CD4-positive, alpha-beta T cell treated with Interleukin-17A for 4 hours (primary cell): ENCODE results near the gene SH2D2A.
A peak's percentile ranks its signal among the peaks of the same experiment; 100 is the strongest.

Experiments
- DNase-seq: peaks from one replicate; pipeline ENCODE4 v3.0.0-alpha.2; 2020; ENCODE audit warnings: mixed read lengths

The SH2D2A gene

DNA sequence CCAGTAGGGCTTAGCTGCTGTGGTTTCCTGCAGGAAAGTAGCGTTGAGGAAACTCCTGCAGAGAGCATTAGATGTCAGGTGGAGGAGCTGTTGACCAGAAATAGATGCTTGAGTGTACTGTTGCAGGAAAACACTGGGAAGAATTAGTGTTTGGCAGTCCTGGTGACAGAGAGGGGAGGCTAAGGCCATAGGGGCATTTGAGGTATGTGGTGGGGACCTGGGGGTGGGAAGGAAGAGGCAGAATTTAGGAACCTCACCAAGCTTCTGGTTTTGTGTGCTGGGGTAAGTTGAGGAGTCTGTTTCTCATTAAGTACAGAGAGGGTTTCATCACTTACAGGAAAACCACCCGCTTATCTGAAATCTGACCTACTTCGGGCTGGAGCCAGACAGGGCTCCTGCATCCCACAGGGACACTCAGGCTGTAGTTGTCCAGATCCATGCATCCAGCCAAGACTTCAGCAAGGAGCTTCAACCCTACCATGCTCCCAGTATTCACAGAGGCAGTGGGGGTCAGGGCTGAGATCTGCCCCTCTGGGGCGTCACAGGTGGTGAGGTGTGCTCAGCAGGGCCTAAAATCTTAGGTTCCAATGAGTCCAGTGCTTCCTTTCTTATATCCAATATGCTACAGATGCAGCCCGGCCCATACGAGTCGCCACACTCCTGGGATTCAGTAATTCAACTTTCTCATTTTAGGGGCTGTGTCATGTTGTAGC, 15.1 kb downstream of the SH2D2A start:
- DNase-seq: no peak

DNA sequence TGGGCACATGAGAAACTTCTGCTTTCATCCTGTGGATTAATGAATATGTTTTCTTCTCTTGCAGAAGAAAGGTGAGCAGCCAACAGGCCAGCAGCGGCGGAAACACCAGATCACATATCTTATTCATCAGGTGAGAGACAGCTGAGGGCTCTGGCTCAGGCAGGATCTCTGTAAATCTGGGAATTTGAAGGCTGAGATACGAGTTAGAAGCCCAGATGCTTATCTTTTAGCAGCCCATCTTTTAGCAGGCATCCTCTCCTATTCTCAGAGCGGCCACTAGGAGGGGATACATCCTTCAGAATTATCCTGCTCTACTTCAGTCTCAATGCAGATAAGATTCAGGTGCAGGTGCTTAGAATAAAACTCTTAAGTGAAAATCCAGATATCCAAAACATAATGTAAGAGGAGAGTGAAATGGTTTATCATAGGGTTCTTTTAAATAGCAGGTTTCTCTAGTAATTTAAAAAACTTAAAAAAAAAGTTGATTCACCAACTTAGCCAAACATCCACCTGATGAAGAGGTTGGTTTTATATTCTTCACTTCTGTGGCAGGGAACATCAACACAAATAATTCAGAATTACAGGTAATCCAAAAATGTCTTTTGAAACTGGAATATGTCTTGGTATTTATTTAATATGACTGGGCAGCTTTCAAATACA, 19.3 kb downstream of the SH2D2A start:
- peak; percentile 71 for DNase-seq

DNA sequence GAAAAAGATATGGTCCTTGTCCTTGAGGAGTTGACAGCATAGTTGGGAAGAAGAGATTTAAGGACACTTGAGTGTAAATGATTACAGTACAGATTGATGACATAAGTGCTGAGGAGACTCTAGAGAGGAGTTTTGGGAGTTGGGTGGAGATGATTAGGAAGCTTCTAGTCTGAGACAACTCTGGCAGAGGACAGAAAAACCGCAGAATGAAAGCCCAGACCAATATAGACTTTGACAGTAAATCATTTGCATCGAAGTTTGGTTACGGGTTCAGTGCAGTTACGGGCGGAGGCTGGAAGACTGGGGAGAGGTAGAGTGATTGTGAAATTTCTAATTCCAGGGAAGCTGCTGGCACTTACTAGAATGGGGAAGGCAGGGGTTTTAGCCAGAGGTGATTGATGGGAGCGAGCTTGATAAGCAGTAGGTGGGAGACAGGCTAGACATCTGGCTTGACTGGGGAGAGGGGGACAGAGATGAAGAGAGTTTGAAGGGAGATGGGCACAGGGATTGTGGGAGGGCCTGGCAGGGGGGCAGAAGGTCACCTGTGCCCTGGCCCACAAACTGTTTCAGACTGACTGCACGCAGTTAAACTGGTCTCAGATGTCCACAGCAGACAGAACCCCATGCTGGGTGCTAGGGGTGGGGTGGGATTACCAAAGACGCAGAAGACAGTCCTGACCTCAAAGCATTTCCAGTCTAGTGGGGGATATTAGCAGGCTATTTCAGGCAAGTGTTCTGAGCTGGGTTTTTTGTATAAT, 20.1 kb downstream of the SH2D2A start:
- no peak for DNase-seq

DNA sequence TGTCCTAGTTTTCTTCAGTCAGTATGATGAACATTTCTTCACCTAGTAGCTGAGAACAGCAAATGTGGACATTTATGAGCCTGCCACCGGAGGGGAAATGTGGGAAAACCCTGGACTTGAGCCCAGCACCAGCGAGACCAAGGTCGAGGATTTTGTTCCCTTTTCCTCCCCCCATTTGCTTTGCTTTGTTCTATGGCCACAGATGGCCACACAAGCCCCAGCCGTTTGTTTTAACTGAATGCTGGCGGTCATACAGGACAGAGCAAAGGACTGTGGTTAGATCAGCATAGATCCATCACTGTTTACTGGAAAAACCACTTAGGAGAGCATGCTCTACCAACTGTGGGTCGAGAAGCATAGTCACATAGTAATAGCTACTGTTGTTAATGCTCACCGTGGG, 20.9 kb downstream of the SH2D2A start:
- DNase-seq: no peak

DNA sequence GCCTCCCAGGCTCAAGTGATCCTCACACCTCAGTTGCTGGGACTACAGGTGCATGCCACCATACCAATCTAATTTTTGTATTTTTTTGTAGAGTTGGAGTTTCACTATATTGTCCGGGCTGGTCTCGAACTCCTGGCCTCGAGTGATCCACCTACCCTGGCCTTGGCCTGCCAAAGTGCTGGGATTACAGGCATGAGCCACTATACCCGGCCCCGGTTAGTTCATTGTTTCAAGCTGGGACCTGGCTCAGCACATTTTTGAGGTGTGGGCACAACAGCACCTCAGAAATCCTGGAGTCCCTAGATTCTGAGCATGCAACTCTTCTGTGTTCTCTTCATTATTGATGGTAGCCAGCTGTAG, 21.3 kb downstream of the SH2D2A start:
- DNase-seq: no peak

DNA sequence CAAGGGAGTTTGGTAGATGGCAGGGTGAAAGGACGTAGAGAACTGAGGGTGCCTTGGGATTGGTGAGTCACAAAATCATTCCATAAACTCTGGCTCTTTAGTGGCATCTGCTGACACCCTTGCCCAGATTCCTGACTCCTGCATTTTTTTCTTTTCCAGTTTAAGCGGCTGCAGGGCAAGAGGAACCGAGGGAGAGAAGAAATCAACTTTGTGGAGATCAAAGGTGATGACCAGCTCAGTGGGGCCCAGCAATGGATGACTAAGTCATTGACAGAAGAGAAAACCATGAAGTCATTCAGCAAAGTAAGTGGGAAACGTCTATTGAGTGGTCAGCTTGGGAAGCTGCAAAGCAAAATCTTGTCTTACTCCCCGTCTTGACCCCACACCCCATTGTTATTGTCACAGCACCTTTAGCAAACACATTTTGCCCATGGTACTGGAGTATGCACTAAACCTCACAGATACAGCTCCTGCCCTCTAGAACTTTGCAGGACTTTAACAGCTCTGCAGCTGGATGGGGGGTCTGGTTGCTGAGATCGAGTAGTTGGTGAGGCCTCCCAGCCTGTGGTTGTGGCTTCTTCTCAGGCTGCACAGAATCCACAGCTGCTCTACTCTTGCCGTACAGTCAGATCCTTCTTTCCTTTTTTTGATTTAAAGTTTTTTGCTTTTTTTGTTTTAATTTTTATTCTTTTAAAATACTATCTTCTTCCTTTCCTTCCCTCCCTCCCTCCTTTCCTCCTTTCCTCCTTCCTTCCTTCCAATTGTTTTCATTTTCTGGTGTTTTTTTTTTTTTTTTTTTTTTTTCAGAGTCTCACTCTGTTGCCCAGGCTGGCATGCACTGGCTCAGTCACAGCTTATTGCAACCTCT, 21.9 kb downstream of the SH2D2A start:
- no peak for DNase-seq

DNA sequence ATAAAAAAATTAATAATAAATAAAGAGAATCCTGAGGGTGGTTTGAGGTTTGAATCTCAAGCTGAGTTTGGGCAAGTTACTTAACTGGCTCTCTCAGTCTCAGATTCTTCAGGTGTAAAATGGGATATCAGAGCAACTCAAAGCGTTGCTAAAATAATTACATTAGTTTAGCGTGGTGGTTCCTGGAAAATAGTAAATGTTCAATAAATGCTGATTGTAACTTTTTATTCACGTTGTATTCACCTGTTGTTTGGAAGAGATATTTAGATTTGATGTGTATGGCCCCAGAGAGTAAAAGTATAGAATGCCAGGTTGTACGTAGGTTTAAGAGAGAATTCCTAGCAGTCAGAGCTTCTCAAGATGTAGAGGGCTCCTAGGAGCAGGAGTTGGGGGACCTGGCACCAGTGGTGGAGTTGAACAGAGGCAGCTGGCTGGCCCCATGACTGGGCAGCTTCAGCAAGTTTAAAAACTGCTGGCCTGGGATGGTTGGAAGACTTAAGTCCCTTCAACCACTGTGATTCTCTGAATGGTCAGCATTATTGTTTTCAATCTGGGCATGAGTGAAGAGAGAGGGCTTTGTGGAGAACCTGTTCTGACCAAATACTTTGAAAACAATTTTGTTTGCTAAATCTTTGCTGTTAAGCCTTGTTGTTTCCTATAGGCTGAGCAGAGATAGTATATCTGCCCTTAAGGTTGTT, 26.9 kb downstream of the SH2D2A start:
- no peak for DNase-seq

DNA sequence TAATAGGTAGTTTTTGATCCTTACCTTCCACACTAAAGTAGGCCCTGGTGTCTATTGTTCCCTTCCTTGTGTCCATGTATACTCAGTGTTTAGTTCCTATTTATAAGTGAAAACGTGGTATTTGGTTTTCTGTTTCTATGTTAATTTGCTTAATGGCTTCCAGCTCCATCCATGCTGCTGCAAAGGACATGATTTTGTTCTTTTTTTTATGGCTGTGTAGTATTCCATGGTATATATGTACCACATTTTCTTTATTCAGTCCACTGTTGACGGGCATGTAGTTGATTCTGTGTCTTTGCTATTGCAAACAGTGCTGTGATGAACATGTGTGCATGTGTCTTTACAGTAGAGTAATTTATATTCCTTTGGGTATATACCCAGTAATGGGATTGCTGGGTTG, 28.5 kb downstream of the SH2D2A start:
- DNase-seq: no peak

DNA sequence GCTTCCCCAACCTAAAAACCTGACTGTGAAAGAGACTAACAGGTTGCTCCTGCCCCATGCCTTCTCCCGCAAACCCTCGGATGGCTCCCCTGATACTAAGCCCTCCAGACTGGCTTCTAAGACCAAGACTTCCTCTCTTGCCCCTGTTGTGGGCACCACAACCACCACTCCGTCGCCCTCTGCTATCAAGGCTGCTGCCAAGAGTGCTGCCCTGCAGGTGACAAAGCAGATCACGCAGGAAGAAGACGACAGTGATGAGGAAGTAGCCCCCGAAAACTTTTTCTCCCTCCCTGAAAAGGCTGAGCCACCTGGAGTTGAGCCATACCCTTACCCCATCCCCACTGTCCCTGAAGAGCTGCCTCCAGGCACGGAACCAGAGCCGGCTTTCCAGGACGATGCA, 30.0 kb downstream of the SH2D2A start:
- no peak for DNase-seq

DNA sequence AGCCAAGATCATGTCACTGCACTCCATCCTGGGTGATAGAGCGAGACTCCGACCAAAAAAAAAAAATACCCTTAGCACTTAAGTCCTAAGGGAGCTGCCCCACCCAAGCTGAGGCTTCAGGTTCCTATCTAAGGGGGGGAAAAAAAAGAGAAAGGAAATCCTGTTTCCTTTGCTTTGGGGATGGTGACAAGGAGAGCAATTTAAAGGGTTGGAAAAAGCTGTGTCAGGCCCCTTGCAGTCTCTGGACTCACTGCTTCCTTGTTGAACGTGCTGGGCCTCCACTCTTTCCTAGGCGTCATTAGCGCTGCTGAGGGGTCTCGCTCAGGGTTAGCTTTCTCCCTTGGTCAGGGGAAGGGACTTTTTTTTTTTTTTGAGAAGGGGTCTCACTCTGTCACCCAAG, 31.2 kb downstream of the SH2D2A start:
- no peak for DNase-seq

DNA sequence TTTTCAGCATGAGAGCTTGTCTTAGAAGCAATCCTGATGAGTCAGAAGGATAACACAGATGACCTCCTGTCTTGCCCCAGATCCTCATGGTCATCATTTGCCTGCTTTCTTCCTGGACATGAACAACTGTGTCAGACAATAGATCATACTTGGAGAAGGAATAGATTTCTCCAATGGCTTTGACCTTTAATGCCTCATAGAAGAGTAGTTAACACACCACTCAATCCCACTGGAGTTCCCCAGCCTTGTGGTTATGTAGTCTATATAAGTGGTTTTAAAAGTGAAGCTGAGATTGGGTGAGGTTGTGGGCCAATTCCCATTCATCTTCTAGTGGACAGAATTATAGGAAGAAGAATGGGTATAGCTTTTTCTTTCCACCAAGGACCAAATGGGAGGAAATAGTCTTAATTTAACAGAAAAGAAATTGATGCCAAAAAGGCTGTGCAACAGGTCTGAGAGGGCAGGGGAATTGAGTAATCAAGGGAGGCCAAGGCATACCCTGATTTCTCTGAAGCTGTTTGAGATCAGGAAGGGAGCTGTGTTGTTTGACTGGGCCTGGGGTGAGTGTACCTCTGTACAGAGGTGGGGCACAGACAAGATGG, 35.0 kb downstream of the SH2D2A start:
- no peak for DNase-seq

DNA sequence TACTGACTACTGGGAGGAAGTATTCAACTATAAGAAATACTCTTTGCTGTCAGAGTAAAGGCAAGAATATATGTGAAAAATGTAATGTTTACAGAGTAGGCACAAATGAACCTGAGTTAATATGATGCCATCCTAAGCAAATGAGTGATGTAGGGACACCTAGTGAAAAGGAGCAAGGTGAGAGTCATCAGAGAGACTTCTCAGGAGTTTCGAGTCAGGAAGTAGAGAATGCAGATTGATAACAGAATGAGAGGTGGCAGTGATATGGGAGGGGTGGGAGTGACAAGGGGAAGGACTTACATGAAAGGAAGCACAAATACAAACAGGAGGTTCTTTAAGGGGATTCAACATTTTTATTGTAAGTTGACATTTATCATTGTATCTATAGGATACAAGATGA, 39.1 kb downstream of the SH2D2A start:
- no peak for DNase-seq

DNA sequence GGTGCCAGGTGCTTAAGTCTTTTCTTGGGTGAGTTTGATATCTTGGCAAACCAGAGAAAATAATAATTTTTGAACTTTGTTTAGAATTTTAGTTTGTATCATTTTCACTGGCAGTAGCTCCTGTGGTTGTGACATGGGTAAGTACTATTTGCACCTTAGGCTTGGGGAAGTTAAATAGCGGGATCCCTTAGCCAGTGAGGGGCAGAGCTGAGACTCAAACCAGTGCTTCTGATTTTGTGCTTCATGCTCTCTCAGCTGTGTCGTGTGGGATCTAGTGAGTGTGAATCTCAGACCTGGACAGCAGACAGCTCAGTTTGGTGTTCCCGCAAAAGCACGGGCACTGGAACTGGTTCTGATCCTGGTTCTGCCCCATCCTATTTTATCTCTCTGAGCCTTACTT, 39.7 kb downstream of the SH2D2A start:
- DNase-seq: no peak

DNA sequence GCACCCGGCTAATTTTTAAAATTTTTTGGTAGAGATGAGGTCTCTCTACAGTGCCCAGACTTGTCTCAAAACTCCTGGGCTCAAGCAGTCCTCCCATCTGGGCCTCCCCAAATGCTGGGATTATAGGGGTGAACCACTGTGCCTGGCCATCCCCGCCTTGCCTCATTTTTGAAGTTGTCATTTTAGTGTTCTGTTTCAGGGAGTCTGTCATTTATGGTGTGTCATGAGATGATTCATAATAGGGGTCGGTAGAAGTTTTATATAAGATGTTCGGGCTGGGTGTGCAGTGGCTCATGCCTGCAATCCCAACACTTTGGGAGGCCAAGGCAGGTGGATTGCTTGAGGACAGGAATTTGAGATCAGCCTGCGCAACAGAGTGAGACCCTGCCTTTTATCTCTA, 40.8 kb downstream of the SH2D2A start:
- no peak for DNase-seq

DNA sequence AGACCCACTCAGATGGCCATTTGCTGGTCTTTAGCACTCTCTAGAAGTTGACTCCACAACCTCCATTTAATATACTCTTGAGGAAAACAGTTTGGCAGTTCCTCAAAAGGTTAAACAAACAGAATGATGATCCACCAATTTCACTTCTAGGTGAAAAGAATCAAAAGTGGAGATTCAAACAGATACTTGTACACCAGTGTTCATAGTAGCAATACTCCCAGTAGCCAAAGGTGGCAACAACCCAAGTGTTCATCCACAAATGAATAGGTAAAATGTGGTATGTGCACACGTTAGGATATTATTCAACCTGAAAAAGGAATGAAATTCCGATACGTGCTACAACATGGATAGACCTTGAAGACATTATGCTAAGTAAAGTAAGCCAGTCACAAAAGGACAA, 43.0 kb downstream of the SH2D2A start:
- DNase-seq: no peak

DNA sequence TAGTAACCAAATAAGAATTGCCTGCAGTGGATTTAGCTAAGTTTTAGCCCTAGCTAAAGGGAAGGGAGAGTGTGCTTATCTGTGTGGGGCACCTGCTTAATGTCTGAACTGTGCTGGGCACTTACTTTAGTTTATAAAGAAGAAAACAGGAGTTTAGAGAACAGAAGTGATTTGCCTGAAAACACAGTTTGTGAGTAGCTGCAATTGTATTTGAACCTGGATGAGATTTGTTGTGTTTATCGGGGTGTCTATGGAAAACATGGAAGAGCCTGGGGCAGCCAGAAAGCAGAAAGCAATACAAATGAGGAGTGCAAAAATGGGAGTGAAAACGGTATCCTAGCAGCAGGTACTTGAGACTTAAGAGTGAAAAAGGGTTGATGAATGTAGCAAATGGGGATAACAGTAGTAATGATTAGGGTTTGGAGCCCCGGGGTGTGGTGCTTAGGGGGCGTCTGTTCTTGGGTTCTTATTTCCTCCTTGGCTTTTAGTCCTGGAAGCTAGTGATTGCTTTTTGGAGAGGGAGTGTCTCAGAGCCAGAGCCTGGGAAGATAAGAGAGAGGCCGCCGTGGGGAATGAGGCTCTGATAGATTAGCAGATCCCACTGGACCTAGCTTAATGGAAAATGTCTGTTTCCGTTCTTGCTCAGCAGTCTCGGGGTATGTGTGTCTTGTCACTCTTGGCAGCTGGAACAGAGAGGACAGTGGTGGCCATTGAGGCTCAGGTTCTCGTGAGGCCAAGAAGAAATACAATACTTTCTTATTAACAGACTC, 43.7 kb downstream of the SH2D2A start:
- DNase-seq: no peak

DNA sequence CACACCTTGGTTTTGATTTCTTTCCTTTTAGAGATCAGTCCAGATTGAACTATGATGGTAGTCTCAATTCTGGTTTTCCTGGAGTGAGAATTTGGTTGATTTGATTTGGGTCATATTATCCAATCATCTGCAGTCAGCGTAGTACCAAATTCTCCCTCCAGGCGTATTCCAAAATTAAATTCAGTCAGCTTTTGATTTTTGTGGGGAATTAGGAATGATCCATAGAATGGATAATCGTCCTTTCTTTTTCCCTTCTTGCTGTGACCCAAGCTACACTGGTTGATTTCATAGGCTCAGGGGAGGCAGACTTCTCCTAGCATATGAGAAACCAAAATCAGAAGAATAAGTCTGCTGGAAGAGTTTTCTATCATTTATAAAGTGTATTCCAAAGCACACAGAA, 44.4 kb downstream of the SH2D2A start:
- DNase-seq: no peak

DNA sequence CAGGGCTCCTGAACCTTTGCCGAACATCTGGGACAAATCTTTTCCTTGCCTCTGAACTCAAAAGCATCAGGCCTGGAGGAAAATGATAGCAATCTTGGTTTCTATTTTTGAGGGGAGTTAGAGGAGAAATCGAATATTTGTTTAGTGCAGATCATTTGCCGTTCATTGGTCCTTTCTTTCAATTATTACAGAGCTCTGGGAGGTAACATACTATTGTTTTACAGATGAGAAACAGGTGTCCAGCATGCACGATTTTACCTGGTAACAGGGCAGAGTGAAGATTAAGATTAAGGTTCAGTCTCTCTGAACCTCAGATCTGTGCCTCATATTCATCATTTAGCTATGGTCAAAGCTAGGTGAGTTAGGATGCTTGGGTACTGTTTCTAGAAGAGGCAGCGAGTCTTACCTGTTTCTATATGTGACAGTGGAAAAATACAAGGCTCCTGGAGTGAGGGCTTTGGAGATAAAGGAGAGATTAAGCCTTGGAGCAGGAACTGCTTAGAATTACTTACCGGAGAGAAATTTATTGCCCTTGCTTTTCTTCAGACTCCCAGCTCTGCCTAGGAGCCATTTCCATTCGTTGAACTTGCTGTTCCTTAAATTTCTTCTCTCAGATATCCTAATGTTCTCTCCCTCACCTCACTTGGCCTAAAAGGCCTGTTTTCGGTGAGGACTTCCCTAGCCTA, 47.9 kb downstream of the SH2D2A start:
- DNase-seq: no peak

DNA sequence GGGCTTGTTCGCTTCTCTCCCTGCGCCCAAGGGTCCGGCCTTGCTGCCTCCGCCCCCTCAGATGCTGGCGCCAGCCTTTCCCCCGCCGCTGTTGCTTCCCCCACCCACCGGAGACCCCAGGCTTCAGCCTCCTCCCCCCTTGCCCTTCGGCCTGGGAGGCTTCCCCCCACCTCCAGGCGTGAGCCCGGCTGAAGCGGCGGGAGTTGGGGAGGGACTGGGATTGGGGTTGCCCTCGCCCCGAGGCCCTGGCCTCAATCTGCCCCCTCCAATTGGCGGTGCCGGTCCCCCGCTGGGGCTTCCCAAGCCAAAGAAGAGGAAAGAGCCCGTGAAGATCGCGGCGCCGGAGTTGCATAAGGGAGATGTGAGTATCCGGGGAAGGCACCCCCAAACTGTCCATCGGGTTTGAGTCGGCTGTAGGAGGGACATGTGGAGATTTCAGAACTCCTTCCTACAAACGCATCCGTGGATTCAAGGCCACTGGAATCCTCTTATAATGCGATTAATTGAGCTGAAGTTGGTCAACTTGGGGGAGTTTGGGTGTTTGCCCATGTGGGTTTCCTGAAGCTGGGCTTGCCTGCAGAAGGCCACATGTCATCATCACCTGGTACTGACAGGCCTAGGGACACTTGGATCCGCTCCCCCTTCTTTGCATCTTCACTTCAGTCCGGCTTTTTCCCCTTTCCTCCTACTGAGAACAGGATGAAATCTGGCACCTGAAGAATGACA, 48.6 kb downstream of the SH2D2A start:
- DNase-seq: peak; percentile 26
